NCI-H128 (cell line): ENCODE data around the gene UFC1.

Experiments used
- DNase-seq: peaks from one replicate; lab custom pipeline; 2025; ENCODE audit not compliant: unreplicated experiment; lab: John Stamatoyannopoulos, UW

UFC1 gene

DNA sequence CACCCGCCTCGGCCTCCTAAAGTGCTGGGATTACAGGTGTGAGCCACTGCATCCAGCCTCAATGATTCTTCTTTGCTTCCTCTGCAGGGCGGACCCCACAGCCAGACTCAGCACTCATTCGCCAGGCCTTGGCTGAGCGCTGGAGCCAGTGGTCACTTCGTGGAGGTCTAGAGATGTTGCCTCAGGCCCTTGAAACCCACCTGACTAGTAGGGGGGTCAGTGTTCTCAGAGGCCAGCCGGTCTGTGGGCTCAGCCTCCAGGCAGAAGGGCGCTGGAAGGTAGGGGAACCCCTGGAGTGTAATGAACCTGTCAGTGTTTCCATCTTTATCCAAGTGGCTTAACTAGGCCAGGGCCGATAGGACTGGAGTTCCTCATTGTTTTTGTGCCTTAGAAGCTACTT lies 15.1 kb downstream of the UFC1 start:
- DNase-seq: no peak

DNA sequence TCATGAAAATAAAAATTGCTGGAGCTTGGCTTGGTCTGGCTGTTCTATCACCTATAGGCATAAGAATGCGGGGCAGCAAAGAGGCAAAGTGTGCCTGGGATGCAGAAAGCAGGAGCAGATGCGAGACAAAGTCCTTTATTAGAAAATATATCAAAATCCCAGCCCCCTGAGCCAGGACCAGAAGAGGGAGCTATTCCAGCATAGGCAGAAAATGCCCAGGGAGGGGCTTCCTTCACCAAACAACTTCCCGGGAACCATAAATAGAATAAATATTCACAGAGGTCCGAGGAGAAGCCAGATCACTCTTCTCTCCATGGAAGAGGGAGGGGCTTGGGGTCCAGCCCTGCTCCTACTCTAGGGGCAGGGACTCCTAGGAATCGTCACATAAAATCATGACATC lies 17.4 kb downstream of the UFC1 start:
- DNase-seq: no peak

DNA sequence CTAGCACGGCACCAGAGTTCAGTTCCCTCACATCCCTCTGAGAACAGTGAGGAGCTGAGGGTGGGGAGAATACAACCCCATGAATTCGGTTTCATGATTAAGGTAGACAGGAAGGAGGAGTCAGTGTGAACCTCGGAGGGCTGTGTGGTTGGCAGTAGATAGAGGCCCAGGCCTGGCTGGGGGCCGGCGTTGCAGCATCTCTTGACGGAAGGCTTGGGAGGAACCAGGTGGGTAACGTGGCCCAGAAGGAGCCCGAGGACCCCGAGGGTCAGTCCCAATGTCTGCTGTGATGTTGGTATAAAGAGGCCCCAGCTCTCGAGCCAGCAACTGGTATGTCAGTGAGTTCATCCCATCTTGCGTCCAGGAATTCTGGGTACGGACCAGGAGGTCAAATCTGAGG lies 17.9 kb downstream of the UFC1 start:
- no peak for DNase-seq

DNA sequence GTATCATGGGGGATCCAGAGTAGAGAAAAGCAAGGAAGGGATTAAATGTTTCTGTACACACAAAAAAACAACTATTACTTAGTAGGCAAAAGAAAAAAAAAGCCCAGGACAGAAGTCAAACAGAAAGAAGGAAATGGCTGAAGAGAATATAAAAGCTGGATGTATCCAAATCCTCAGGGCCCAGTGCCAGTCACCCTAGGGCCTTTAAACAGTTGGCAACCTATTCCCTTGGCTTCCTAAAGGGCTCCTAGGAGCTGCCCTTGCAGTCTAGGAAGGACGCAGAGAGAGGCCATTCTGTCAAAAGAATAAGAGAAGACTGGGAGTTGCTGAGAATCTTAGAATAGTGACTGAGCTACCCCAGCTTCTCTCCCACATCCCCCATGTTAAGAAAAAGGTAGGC lies 18.6 kb downstream of the UFC1 start:
- DNase-seq: no peak

DNA sequence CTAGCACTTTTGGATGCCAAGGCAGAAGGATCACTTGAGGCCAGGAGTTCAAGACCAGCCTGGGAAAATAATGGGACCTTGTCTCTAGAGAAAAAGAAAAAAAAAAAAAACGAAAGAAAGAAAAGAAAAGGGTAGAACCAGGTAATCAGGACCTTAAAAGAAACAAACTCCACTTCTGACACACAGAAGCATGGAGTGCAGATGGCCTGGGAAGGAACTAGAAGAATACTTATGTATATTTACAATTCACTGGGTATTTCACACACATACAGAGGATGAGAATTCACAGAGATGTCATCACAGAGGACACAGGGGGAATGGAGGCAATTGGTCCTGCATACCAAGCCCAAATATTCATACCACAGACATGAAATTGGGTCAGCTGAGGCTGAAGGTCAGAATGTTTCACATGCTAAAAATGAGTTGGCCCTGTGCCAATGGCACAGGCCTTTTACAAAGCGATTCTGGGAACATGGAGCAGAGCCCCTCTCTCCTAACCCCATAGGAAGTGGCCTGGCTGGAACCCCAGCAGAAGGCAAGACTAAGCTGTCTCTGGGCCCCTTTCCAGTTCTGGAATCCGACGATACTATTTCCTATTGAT lies 19.1 kb downstream of the UFC1 start:
- no peak for DNase-seq

DNA sequence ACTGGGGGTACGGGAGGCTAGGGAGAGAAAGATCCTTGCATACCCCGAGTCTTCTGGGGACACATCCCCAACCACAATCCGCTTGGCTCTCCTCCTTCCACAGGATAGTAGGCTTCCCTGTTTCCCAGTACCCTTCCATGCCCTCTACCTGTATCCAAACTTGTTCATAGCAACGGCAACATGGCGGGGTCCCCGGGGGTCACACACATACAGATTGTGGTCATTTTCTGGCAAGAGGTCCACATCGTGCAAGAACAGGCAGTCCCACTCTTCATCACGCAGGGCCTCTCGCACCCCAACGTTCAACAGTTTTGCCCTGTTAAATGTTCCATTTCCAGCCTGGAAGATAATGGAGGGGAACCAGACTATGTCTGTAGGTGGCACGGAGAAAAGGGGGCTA lies 19.9 kb downstream of the UFC1 start:
- no peak for DNase-seq

DNA sequence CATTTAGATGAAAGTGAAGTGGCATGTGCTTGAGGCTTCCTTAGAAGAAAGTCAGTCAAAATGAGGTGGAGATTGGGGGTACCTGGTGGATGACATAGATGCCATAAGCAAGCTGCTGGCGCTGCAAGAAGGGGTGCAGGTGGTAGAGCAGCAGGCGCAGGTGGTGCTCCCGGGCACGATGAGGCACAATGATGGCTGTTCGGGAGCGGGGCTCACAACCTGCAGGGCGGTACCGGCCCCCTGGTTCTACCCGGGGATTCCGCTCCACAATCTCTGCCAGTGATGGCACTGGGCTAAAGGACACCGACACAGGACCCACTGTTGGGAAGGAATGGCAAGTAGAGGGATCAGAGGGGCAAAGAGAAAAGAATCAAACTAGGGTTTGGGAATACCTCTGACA lies 21.1 kb downstream of the UFC1 start:
- no peak for DNase-seq

DNA sequence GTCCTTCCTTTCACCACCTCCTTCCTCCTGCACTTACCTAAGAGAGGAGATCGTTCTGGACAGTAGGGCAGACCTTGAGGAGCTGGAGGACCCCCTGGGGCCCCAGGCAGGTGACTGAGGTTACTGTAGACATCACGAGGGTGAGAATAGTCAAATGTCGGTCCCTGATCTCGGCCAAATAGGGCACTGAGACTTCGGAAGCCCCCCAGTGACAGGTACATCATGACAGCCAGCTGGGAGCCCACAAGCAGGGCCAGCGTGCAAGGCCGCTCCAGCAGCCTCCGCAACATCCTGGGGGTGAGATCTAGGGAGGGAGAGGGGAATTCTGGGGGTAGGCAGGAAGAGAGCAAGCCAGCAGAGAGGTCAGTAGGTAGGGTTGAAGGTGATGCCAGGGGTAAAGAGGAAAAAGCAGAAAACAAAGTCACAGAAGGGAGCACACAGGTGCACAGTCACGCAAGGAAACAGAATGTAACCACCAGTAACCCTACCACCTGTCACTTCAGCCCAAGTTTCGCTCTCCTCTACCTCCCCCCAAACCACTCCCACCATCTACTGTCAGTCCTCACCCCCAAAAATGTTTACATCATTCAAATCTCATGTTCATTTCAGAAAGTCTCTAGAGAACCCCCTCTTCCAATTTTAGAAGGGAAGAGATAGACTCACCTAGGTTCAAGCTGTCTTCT lies 22.1 kb downstream of the UFC1 start:
- DNase-seq: no peak

DNA sequence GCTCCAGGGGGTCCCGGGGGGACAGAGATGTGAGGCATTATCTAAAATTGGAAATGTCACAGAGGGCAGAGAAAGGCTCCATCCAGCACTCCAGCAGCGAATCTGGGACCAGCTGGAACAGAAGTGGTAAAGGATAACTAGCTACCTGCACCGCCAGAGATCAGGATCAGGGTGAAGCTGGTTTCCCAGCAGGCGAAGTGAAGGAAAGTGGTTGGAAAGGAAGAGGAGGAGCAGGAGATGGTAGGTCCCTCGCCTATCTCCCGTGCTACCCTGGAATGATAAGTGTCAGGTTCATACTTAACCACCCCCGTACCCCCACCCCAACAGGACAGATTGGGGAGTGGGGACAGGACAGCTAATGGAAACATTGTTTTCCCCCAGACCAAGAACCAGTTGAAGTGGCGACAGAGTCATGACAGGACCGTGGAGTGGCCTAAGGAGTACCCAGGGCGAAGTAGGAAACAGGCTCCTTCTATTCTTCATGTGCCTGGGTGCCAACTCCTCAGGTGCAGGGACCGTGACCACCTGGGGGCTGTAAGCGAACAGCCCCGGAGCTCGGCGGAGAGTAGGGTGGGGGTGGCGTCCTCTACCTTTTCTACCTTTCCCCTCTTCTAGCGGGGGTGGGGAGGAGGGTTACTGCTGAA lies 22.8 kb downstream of the UFC1 start:
- DNase-seq: no peak

DNA sequence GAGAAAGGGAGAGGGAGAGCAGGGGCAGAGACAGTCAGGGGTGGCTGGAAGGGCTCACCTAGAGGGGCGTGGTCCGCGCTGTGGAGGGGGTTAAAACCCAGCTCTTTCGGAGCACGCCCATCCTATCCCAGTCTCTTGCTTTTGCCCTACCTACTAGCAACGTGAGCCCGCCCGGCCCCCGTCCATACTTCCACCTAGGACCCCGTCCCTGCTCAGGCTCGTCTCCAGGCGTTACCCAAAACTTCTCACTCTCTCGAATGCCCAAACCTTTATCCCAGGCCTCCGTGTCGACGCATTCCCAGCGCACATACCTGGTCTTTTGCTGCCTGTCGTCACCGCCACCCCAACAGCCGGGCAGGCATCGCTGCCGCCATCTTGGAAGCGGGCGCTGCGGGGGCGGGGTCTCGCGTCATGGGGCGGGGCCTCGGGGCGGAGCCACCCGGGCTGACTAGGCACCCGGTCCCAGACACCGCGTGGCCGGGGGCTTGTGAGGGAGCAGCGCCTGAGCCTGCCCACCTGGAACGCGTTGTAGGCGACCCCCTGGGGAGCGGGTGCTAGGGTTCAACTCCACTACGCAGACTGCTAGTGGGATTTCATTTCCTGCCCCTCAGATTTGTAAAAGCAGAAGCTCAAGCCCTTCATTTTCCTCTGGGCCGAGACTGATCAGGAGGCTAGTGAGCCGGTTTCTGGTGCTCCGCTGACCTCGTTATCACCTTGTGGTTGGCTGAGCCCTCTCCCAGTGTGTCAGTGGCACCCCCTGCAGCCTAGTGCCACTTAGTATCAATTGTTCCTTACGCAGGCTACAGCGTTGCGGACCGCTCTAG lies 23.5 kb downstream of the UFC1 start, which contains the start of gene B4GALT3:
Gene B4GALT3 (minus strand): TSS at position 396 of the 824 bp plus-strand sequence. CDS start 1,447 bp downstream, outside the sequence.
- DNase-seq: peak; percentile 73

DNA sequence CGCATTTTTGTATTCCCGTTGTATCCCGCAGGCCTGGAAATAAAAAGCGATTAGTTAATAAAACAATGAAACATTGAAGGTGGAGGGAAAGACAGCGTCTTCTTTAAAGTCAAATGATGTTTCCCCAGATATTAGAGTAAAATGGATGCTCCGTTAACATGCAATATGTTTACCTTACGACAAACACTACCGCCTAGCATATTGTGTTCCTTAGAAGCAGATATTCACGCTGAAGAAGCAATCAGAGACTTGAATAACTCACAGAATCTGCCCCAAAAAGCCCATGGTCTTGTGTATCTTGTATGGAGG lies 24.1 kb downstream of the UFC1 start:
- DNase-seq: no peak

DNA sequence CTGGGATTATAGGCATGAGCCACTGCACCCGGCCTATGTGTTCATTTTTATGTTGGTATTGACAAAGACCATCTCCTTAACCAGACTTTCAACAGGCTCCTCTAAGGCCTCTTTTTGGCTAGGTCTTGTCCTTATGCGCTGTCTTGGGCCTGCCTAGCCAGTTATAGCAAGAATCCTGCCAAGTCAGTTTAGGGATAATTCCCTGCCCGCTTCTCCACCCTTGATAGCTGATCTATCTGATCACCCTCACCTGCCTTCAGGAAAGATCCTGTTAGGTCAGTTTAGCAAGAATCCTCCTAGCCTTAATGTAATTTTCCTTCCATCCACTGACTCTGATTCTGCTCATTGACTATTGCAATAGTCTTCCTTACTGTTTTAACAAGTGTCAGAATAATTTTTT lies 25.9 kb downstream of the UFC1 start:
- DNase-seq: no peak

DNA sequence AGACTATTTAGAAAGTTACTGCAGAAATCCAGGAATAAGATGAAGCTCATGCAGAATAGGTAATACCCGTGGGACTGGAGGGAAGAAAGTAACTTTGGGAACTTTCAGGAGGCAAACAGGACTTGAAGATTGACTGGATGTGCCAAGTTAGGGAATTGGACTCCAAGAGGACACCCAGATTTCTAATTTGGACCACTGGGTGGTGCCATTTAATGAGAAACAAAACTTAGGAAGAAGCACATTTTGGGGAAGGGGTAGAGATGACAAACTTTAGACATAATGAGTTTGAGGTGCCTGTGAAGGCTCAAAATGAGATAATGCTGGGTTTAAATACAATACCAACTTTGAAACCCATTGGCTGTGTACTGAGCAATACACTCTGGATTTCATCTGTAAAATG lies 26.9 kb downstream of the UFC1 start:
- no peak for DNase-seq

DNA sequence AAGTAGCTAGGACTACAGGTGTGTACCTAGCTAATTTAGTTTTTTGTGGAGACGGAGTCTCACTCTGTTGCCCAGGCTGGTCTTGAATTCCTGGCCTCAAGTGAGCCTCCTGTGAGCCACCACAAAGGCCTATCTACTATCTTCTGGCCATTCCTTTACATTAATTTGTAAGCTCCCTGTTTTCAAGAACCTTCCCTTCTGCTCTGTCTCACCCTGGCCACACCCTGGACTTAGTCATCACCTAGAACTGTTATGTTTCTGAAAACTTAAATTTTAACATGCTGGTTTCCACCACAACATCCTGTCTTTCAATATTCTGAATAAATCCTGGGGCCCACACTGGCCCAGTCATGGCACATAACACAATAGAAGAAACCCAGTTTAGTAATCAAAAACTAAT lies 28.4 kb downstream of the UFC1 start:
- no peak for DNase-seq

DNA sequence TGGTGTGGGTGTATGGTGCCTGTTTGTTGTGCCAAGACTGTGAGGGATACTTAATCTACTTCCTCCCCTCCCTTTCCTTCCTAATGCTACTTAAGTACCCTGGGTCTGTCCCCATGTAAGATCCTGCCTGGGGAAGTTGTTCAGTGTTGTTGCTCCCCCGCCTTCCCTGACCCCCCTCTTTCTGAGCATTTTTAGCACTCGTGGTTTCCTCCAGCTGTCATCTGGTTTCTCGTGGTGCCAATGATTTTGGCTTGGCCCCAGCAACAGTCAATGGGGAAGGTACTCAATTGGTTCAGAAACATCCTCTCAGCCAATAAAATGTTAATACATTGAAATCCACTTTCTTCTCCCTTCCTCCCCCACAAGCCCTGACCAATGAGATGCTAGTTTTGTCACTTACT lies 31.5 kb downstream of the UFC1 start:
- no peak for DNase-seq

DNA sequence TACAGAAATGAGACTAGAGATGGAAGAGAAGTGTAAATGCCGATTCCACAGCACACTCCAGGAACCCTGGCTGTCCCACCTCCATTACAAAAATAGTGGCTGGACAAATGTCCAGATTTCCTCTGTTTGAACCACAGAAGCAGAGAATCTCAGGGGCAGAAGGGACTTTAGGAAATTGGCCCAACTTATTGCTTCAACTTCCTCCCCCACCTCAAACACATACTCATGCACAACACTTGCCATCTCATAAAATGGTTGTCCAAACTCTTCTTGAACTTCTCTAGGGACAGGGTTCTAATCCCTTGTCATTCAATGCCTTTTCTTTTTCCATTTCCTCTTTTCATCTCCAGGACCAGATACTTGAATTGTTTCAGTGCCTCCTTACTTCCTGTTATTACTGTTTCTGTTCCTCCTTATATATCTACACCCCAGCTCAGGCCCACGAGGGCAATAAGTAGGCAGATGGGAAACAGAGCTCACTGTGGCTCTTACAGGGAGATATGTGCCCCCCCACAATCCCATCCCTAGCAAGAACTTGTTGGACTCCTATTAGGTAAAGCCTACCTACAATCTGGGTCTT lies 32.0 kb downstream of the UFC1 start:
- no peak for DNase-seq

DNA sequence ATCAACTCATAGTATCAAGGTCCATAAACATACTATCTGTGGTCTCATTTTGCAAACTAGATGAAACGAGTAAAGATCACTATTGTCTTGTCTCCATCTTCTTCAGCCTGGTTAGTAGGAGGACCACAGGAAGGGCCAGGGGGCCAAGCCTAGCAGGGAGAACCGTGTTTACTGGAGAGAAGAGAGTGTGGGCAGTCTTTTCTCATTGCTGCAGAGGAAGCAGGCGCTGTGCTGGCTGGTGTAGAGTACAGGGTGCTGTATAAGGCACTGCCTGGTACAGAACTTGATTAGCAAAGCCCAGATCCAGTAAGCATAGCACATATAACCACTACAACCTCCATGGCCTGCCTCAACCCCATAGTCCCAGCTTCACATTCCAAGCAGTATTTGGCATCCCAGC lies 33.5 kb downstream of the UFC1 start:
- DNase-seq: no peak

DNA sequence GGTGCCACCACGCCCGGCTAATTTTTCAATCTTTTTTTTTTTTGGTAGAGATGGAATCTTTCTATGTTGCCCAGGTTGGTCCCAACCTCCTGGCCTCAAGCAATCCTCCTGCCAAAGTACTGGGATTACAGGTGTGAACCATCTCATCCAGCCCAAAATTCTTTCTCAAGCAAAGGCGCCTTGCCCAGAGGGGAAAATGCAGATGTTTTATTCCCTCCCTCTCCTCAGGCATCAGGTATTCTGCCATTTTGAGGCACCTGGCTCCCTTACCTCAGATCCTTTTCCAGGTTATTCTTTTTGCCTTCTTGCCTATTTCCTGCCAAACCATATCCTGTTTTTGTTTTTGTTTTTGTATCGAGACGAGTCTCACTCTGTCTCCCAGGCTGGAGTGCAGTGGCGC lies 34.6 kb downstream of the UFC1 start:
- DNase-seq: no peak

DNA sequence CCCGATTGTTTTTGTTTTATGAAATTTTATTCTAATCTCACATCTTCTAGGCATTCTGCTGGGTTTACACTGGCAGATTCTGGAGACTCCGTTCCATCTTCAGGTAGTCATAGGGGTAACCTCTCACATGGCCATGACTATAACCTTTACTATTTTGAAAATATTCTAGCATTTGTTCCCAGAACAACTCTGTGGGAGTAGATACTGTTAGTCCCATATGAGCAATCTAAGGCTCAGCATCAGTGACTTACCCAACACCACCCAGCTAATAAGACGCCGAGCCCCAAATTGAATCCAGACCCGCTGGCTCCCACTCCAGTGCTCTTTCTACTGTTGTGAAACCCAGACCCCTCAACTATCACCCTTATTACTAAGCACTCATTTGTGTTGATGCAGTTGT lies 35.3 kb downstream of the UFC1 start:
- no peak for DNase-seq

DNA sequence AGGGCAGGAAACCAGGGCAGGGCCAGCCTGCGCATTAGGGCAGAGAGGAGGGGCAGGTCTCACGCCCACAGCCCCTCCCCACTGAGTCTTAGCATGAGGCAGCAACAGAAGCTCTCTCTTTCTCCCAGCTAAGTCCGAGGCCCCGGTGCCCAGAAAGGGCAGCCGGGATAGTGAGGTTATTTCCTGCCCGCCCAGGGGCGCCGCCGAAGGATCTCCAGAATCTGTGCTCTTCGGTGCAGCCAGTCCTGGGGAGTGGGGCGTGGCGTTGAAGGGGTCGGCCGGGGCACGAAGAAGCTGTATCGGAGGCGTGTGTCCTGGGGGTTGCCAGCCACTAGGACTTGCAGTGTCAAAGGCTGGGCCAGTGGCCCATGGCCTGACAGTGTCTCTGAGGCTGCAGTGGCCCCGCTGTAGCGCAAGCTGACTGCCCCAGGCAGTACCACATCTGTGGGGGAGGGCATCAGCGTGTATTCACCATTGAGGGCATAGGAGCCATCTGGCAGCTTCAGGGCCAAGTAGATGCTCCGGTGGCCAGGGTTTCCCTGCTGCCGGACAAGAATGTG lies 37.3 kb downstream of the UFC1 start:
- no peak for DNase-seq

DNA sequence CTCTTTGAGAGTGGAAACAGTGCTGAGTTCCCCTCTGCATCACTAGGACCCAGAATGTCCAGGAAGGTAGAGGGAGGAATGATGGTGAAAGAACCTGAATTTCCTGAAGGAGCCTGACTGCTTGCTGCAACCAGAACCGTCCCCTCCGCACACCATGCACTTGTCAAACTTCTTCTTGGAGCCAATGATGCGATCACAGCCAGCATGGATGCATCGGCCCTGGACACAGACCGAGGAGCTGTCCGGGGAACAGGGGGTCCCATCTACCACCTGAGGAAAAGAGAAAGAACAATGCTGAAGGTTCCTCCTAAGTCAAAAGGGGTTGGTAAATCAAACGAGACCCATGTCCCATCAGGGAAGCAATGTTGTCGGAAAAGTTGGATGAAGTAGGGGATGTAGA lies 38.2 kb downstream of the UFC1 start:
- DNase-seq: no peak
